Measurements from ENCODE around the gene IYD. TPM values are rescaled to one million over a fixed set of nuclear protein-coding genes. Genes with fewer than 3 reads are reported as not detected.

Gene IYD
- total RNA-seq, 1 donor = not detected

- Histone ChIP-seq H3K4me3 (ENCODE audit: insufficient read depth, low read length) (no peak overlapping the region), H3K4me1 (ENCODE audit: insufficient read depth, low read length) (peaks cover 27% of the 10 kb centered on the region), H2AFZ (ENCODE audit: low read length) (no peak overlapping the region), H3K36me3 (ENCODE audit: insufficient read depth, low read length) (no peaks in the 10 kb centered on the region), H4K20me1 (ENCODE audit: insufficient read depth, low read length) (no peaks in the 10 kb centered on the region), H3K27ac (ENCODE audit: low read depth, low read length) (no peak overlapping the region), H3K9me3 (ENCODE audit: low read depth, low read length) (no peaks in the 10 kb centered on the region), H3K79me2 (ENCODE audit: insufficient read depth, low read length) (no peaks in the 10 kb centered on the region), H3K27me3 (ENCODE audit: insufficient read depth, low read length) (no peaks in the 10 kb centered on the region), H3K4me2 (ENCODE audit: insufficient read depth, low read length) (no peak overlapping the region)
- no peak for DNase-seq (ENCODE audit: insufficient read length, low spot score, missing footprints)
- no peak for TF ChIP-seq CTCF (IDR thresholded peaks at IDR 0.05; ENCODE audit: extremely low read depth, low read depth, low read length)
These were observed 19.3 kb upstream of the IYD start for GRCh38 chr6:150349546-150349945.

- H3K4me2 ChIP-seq (ENCODE audit: insufficient read depth, low read length) = no peak overlapping the region
- H3K36me3 ChIP-seq (ENCODE audit: insufficient read depth, low read length) = no peaks in the 10 kb centered on the region
- H2AFZ ChIP-seq (ENCODE audit: low read length) = no peak overlapping the region
- H3K4me1 ChIP-seq (ENCODE audit: insufficient read depth, low read length) = peaks cover 28% of the 10 kb centered on the region
- no peaks in the 10 kb centered on the region for H3K79me2 ChIP-seq (ENCODE audit: insufficient read depth, low read length)
- H3K4me3 ChIP-seq (ENCODE audit: insufficient read depth, low read length) = no peak overlapping the region
- no peaks in the 10 kb centered on the region for H3K9me3 ChIP-seq (ENCODE audit: low read depth, low read length)
- DNase-seq (ENCODE audit: insufficient read length, low spot score, missing footprints) = peak; percentile 80
- no peaks in the 10 kb centered on the region for H4K20me1 ChIP-seq (ENCODE audit: insufficient read depth, low read length)
- H3K27me3 ChIP-seq (ENCODE audit: insufficient read depth, low read length) = no peaks in the 10 kb centered on the region
- peak; percentile 8 for TF ChIP-seq CTCF (IDR thresholded peaks at IDR 0.05; ENCODE audit: extremely low read depth, low read depth, low read length)
- H3K27ac ChIP-seq (ENCODE audit: low read depth, low read length) = peak overlapping the region; percentile 41
These were observed 16.2 kb upstream of the IYD start for GRCh38 chr6:150352321-150353296.

GRCh38 chr6:150353445-150353844, 15.4 kb upstream of the IYD start:
- H3K4me1 ChIP-seq (ENCODE audit: insufficient read depth, low read length) = peaks cover 28% of the 10 kb centered on the region
- H3K36me3 ChIP-seq (ENCODE audit: insufficient read depth, low read length) = no peaks in the 10 kb centered on the region
- no peak for DNase-seq (ENCODE audit: insufficient read length, low spot score, missing footprints)
- H4K20me1 ChIP-seq (ENCODE audit: insufficient read depth, low read length) = no peaks in the 10 kb centered on the region
- no peak overlapping the region for H3K4me3 ChIP-seq (ENCODE audit: insufficient read depth, low read length)
- no peak overlapping the region for H3K4me2 ChIP-seq (ENCODE audit: insufficient read depth, low read length)
- no peaks in the 10 kb centered on the region for H3K27me3 ChIP-seq (ENCODE audit: insufficient read depth, low read length)
- H3K9me3 ChIP-seq (ENCODE audit: low read depth, low read length) = no peaks in the 10 kb centered on the region
- no peak overlapping the region for H2AFZ ChIP-seq (ENCODE audit: low read length)
- TF ChIP-seq CTCF (IDR thresholded peaks at IDR 0.05; ENCODE audit: extremely low read depth, low read depth, low read length) = no peak
- H3K79me2 ChIP-seq (ENCODE audit: insufficient read depth, low read length) = no peaks in the 10 kb centered on the region
- no peak overlapping the region for H3K27ac ChIP-seq (ENCODE audit: low read depth, low read length)

All from osteoblast (primary cell).